ENCODE data around the gene ROGDI. TPM values are rescaled to one million over a fixed set of nuclear protein-coding genes. Genes with fewer than 3 reads are reported as not detected.

ROGDI gene
- total RNA-seq, 1 experiment from 2014 or later, result 36.4 TPM

DNA sequence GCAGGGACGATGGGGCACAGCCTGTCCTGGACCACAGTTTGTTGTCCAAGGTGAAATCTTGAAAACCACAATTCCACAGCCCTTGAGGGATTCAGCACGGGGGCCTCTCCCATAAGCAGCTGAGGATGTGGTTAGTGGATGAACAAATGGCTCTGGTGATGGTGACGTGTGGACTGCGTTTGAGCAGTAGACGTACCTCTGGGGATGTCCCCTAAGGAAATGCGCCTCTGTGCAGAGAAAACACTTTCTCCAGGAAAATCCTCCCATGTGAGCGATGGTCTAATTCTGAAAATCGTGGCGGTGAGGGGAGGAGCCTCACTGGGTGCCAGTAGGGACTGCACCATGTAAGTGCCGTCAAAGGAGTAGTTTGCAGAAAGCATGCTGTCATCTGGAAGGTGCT, 11.6 kb downstream of the ROGDI start:
- Mint-ChIP-seq H3K4me1 (peaks cover 15 to 19% of the 10 kb centered on the region in 2 experiments), H3K27me3 (ENCODE audit: low read depth) (no peaks in the 10 kb centered on the region; the same call in 1 of the 2 replicates), H3K9me3 (no peaks in the 10 kb centered on the region), H3K36me3 (ENCODE audit: insufficient read depth in 1 of 3, low read depth in 3 of 3) (no peaks in the 10 kb centered on the region), H3K4me3 (no peak overlapping the region), H3K27ac (no peak overlapping the region; a peak in 2 of 7 replicates)
- no peak overlapping the region for H3K18ac ChIP-seq (ENCODE audit: insufficient read length, low read depth, low read length)
- H3K4me1 ChIP-seq (ENCODE audit: insufficient read depth, low read length), result peaks cover 3% of the 10 kb centered on the region; the same call in 1 of the 2 replicates
- H3K9me3 ChIP-seq (ENCODE audit: control insufficient read depth, low read depth, low read length), result no peaks in the 10 kb centered on the region
- no CpG with 5 or more reads among the region's 10 CpGs for WGBS (ENCODE audit: extremely low coverage, insufficient read length, low lambda C conversion rate)
- DNase-seq, result no peak
- no peak overlapping the region for H2AK5ac ChIP-seq (ENCODE audit: insufficient read length, low read length)
- no peak overlapping the region for H2BK15ac ChIP-seq (ENCODE audit: low read depth, low read length)
- no peak overlapping the region for H2BK120ac ChIP-seq (ENCODE audit: low read depth, low read length, poor library complexity, severe bottlenecking)
- H2BK20ac ChIP-seq (ENCODE audit: low read depth, low read length, poor library complexity, severe bottlenecking), result no peak overlapping the region
- H2BK12ac ChIP-seq (ENCODE audit: insufficient read length, low read depth, low read length), result no peak overlapping the region
- no peak overlapping the region for H3K56ac ChIP-seq (ENCODE audit: insufficient read length, low read depth, low read length)
- no peak overlapping the region for H4K5ac ChIP-seq (ENCODE audit: insufficient read length, low read depth, low read length)
- H3T11ph ChIP-seq (ENCODE audit: low read length), result no peak overlapping the region
- H3K79me2 ChIP-seq (ENCODE audit: insufficient read depth, low read length), result no peaks in the 10 kb centered on the region
- H4K20me1 ChIP-seq (ENCODE audit: control insufficient read depth, insufficient read depth, insufficient read length), result no peaks in the 10 kb centered on the region
- no peak overlapping the region for H3K27ac ChIP-seq (ENCODE audit: insufficient read length, low read depth, low read length)
- no peak overlapping the region for H4K91ac ChIP-seq (ENCODE audit: insufficient read length, low read depth, low read length)
- H2BK5ac ChIP-seq (ENCODE audit: insufficient read length, low read length), result no peak overlapping the region
- no peaks in the 10 kb centered on the region for H3K79me1 ChIP-seq (ENCODE audit: insufficient read depth, low read depth, low read length, poor library complexity, severe bottlenecking)
- H3K4ac ChIP-seq (ENCODE audit: low read depth, low read length), result no peak overlapping the region
- H3K23ac ChIP-seq (ENCODE audit: insufficient read length, low read depth, low read length), result no peak overlapping the region
- no peak overlapping the region for H3K14ac ChIP-seq (ENCODE audit: insufficient read depth, low read length)
- TF ChIP-seq CTCF (conservative IDR thresholded peaks at IDR 0.05), result no peak
- H3K27me3 ChIP-seq (ENCODE audit: insufficient read depth, low read length), result no peaks in the 10 kb centered on the region
- H3K4me2 ChIP-seq (ENCODE audit: insufficient read depth, insufficient read length, low read length), result no peak overlapping the region
- H3K23me2 ChIP-seq (ENCODE audit: insufficient read length, low read depth, low read length, poor library complexity, severe bottlenecking), result no peaks in the 10 kb centered on the region
- H3K9ac ChIP-seq (ENCODE audit: extremely low read depth, insufficient read length, low read length), result no peak overlapping the region
- H4K8ac ChIP-seq (replicated peaks; ENCODE audit: insufficient read length, low read depth, low read length), result no peak overlapping the region
- H2AFZ ChIP-seq (ENCODE audit: low read length), result no peak overlapping the region
